Measurements from ENCODE around the gene PCDHA3. TPM values are rescaled to one million over a fixed set of nuclear protein-coding genes. Genes with fewer than 3 reads are reported as not detected.
A peak's percentile ranks its signal among the peaks of the same experiment; 100 is the strongest.

Gene PCDHA3
- total and polyA plus RNA-seq, 2 of the 13 experiments (the other 11 are each of a cell fraction or from before 2014, with no cell fraction given) = not detected

GRCh38 chr5:140806834-140807775 lies 6.2 kb downstream of the PCDHA3 start, which contains the start of gene PCDHA4:
TSS of gene PCDHA4 (plus strand) at chr5:140807068.
- FAIRE-seq = no peak
- peak; percentile 74 for ATAC-seq
- DNase-seq (ENCODE audit: low spot score) = peak; percentile 9
- 58% methylated on average over 24 of the region's 47 CpGs for WGBS (ENCODE audit: low lambda C conversion rate)
- POLR2A ChIA-PET = no interaction called here
- Histone ChIP-seq H3K4me1 (ENCODE audit: insufficient read depth, low read length) (no peaks in the 10 kb centered on the region), H3K9ac (ENCODE audit: insufficient read depth, low read depth, low read length) (no peak within 1 kb of the TSS), H3K9me3 (ENCODE audit: low read length) (peaks cover 24% of the 10 kb centered on the region), H4K20me1 (ENCODE audit: insufficient read depth, low read length) (no peaks in the 10 kb centered on the region), H2AFZ (ENCODE audit: low read length) (no peak within 1 kb of the TSS), H3K36me3 (replicated peaks in 1 of 2; ENCODE audit: control insufficient read depth in 1 of 2, insufficient read depth in 2 of 2, low read length in 2 of 2) (no peaks in the 10 kb centered on the region), H3K4me2 (ENCODE audit: low read depth, low read length) (no peak within 1 kb of the TSS), H3K27ac (ENCODE audit: extremely low read length, insufficient read depth, low read length) (no peak within 1 kb of the TSS), H3K79me2 (ENCODE audit: insufficient read depth, low read length) (no peaks in the 10 kb centered on the region), H3K27me3 (ENCODE audit: control insufficient read depth in 1 of 2, insufficient read depth in 2 of 2, low read length in 2 of 2) (no peaks in the 10 kb centered on the region; a peak in 1 of 5 replicates), H3K4me3 (replicated peaks in 1 of 3; ENCODE audit: insufficient read depth in 1 of 3, low read depth in 2 of 3, low read length in 3 of 3) (no peak within 1 kb of the TSS)
- intact Hi-C loops (cut with micrococcal nuclease; ENCODE audit: unreplicated experiment) (no loop called here), in situ Hi-C loops (cut with HindIII; ENCODE audit: extremely low pct_ligation_motif_present, low pct_unique_long_range_greater_than_20kb) (no loop called here)
- CTCF ChIA-PET (ENCODE audit: low intra/inter-chr PET ratio, low total read pairs) = no interaction called here
- BruUV-seq (replicated peaks) = no TSS peak
- TF ChIP-seq ZNF644 (CRISPR knock-in tag; IDR thresholded peaks at IDR 0.05; ENCODE audit: low read depth) (no peak), ZNF230 (CRISPR knock-in tag; IDR thresholded peaks at IDR 0.05) (no peak), FOXK2 (IDR thresholded peaks at IDR 0.05) (no peak), ZSCAN20 (CRISPR knock-in tag; IDR thresholded peaks at IDR 0.05; ENCODE audit: borderline replicate concordance) (no peak), ZNF251 (CRISPR knock-in tag; IDR thresholded peaks at IDR 0.05) (no peak), NCOA5 (CRISPR knock-in tag; IDR thresholded peaks at IDR 0.05) (no peak), STAG1 (CRISPR knock-in tag; IDR thresholded peaks at IDR 0.05) (peak; percentile 25; the same call in 1 of the 2 replicates), EEA1 (CRISPR knock-in tag; IDR thresholded peaks at IDR 0.05; ENCODE audit: borderline replicate concordance) (no peak), MTA1 (CRISPR knock-in tag; IDR thresholded peaks at IDR 0.05; ENCODE audit: borderline replicate concordance) (no peak), POLR2AphosphoS2 (IDR thresholded peaks at IDR 0.05; ENCODE audit: low read depth, low read length) (no peak), ZNF841 (CRISPR knock-in tag; IDR thresholded peaks at IDR 0.05; ENCODE audit: borderline replicate concordance) (no peak), SP5 (CRISPR knock-in tag; IDR thresholded peaks at IDR 0.05; ENCODE audit: borderline replicate concordance, low read depth) (no peak), ZBTB8A (CRISPR knock-in tag; IDR thresholded peaks at IDR 0.05; ENCODE audit: borderline replicate concordance, low read depth) (no peak), ZSCAN22 (CRISPR knock-in tag; IDR thresholded peaks at IDR 0.05) (no peak)
- TF ChIP-seq, protein P1, sequence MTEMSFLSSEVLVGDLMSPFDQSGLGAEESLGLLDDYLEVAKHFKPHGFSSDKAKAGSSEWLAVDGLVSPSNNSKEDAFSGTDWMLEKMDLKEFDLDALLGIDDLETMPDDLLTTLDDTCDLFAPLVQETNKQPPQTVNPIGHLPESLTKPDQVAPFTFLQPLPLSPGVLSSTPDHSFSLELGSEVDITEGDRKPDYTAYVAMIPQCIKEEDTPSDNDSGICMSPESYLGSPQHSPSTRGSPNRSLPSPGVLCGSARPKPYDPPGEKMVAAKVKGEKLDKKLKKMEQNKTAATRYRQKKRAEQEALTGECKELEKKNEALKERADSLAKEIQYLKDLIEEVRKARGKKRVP (CRISPR knock-in tag; IDR thresholded peaks at IDR 0.05) = no peak
- TF ChIP-seq, protein P2, sequence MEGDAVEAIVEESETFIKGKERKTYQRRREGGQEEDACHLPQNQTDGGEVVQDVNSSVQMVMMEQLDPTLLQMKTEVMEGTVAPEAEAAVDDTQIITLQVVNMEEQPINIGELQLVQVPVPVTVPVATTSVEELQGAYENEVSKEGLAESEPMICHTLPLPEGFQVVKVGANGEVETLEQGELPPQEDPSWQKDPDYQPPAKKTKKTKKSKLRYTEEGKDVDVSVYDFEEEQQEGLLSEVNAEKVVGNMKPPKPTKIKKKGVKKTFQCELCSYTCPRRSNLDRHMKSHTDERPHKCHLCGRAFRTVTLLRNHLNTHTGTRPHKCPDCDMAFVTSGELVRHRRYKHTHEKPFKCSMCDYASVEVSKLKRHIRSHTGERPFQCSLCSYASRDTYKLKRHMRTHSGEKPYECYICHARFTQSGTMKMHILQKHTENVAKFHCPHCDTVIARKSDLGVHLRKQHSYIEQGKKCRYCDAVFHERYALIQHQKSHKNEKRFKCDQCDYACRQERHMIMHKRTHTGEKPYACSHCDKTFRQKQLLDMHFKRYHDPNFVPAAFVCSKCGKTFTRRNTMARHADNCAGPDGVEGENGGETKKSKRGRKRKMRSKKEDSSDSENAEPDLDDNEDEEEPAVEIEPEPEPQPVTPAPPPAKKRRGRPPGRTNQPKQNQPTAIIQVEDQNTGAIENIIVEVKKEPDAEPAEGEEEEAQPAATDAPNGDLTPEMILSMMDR (CRISPR knock-in tag; IDR thresholded peaks at IDR 0.05) = peak; percentile 39
- TF ChIP-seq, protein P3, sequence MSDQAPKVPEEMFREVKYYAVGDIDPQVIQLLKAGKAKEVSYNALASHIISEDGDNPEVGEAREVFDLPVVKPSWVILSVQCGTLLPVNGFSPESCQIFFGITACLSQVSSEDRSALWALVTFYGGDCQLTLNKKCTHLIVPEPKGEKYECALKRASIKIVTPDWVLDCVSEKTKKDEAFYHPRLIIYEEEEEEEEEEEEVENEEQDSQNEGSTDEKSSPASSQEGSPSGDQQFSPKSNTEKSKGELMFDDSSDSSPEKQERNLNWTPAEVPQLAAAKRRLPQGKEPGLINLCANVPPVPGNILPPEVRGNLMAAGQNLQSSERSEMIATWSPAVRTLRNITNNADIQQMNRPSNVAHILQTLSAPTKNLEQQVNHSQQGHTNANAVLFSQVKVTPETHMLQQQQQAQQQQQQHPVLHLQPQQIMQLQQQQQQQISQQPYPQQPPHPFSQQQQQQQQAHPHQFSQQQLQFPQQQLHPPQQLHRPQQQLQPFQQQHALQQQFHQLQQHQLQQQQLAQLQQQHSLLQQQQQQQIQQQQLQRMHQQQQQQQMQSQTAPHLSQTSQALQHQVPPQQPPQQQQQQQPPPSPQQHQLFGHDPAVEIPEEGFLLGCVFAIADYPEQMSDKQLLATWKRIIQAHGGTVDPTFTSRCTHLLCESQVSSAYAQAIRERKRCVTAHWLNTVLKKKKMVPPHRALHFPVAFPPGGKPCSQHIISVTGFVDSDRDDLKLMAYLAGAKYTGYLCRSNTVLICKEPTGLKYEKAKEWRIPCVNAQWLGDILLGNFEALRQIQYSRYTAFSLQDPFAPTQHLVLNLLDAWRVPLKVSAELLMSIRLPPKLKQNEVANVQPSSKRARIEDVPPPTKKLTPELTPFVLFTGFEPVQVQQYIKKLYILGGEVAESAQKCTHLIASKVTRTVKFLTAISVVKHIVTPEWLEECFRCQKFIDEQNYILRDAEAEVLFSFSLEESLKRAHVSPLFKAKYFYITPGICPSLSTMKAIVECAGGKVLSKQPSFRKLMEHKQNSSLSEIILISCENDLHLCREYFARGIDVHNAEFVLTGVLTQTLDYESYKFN (CRISPR knock-in tag; conservative IDR thresholded peaks at IDR 0.05) = no peak
